Right lobe of liver (tissue), 4 donors: ENCODE data around the gene ADM.

Experiments
- CTCF ChIP-seq, 4 donors: fragments of 200-600 bp in 3 of 4; fragments of 450-650 bp in 1 of 4; IDR thresholded peaks; one replicate each; pipeline versions ENCODE4 v1.5.1 to v1.8.0; 2016 to 2022; ENCODE audit warnings: antibody characterized with exemption in 4 of 4, mild to moderate bottlenecking in 2 of 4
- POLR2A ChIP-seq: fragments of 450-650 bp; IDR thresholded peaks from one replicate; pipeline ENCODE4 v1.6.1; 2017; ENCODE audit warnings: antibody characterized with exemption, mild to moderate bottlenecking
- donor health status: DM: no; HTN: no; CAD: no.
- donor health status: DM: no; HTN: no; CAD: no.
- donor health status: DM: no; HTN: yes; CAD: no.

GRCh38 chr11:10265936-10266335 lies 38.9 kb upstream of the ADM start:
- TF ChIP-seq POLR2A, result no peak
- TF ChIP-seq CTCF (IDR thresholded peaks at IDR 0.05), result no peak
